Thoracic aorta (tissue), 2 donors: ENCODE results near the gene CYSRT1. TPM values are rescaled to one million over a fixed set of nuclear protein-coding genes. Genes with fewer than 3 reads are reported as not detected.
A peak's percentile ranks its signal among the peaks of the same experiment; 100 is the strongest.

Experiments
- ATAC-seq: fragments of 150-250 bp; one replicate; pipeline ENCODE4 v1.8.0; 2017; ENCODE audit warnings: low read depth; ENCODE audit not compliant: insufficient number of reproducible peaks, low FRiP score
- DNase-seq: peaks from one replicate; pipeline ENCODE4 v3.0.0-alpha.2; 2020; ENCODE audit warnings: low spot score
- H3K27ac ChIP-seq, 2 donors: fragments of 200-600 bp; sonication (generic); 1 replicate in 1 of 2; 2 replicates in 1 of 2; pipeline ENCODE4 v1.5.1; 2016; ENCODE audit warnings: mild to moderate bottlenecking in 2 of 2, moderate library complexity in 2 of 2
- H3K27me3 ChIP-seq: fragments of 200-600 bp; sonication (generic); replicated peaks from 2 replicates; pipeline ENCODE4 v1.6.0; 2016; ENCODE audit warnings: mild to moderate bottlenecking; ENCODE audit not compliant: insufficient read depth
- H3K36me3 ChIP-seq: fragments of 200-600 bp; sonication (generic); one replicate; pipeline ENCODE4 v1.5.1; 2016
- H3K4me1 ChIP-seq, 2 donors: fragments of 200-600 bp; sonication (generic); 1 replicate in 1 of 2; 2 replicates in 1 of 2; pipeline versions ENCODE4 v1.5.1 to v1.6.0; 2016; ENCODE audit warnings: low read depth in 2 of 2, mild to moderate bottlenecking in 1 of 2; ENCODE audit not compliant: control insufficient read depth in 1 of 2
- H3K4me3 ChIP-seq: fragments of 200-600 bp; sonication (generic); 2 replicates; pipeline ENCODE4 v1.5.1; 2016; ENCODE audit warnings: mild to moderate bottlenecking
- H3K9me3 ChIP-seq: fragments of 200-600 bp; sonication (generic); 2 replicates; pipeline ENCODE4 v1.5.1; 2016
- total RNA-seq, 2 donors: library from RNA; depleted of rRNA; stranded (reverse); fragments of >200 nt; gene quantifications; one replicate each; pipeline versions ENCODE4 v1.1.0 to v1.2.3, GENCODE V29; 2016
- TF ChIP-seq, protein P1 (sequence below): fragments of 200-600 bp; sonication (generic); IDR thresholded peaks from one replicate; pipeline ENCODE4 v1.5.1; 2019; ENCODE audit warnings: antibody characterized with exemption

The CYSRT1 gene
- total RNA-seq, 2 donors from 2014 or later = not detected

DNA sequence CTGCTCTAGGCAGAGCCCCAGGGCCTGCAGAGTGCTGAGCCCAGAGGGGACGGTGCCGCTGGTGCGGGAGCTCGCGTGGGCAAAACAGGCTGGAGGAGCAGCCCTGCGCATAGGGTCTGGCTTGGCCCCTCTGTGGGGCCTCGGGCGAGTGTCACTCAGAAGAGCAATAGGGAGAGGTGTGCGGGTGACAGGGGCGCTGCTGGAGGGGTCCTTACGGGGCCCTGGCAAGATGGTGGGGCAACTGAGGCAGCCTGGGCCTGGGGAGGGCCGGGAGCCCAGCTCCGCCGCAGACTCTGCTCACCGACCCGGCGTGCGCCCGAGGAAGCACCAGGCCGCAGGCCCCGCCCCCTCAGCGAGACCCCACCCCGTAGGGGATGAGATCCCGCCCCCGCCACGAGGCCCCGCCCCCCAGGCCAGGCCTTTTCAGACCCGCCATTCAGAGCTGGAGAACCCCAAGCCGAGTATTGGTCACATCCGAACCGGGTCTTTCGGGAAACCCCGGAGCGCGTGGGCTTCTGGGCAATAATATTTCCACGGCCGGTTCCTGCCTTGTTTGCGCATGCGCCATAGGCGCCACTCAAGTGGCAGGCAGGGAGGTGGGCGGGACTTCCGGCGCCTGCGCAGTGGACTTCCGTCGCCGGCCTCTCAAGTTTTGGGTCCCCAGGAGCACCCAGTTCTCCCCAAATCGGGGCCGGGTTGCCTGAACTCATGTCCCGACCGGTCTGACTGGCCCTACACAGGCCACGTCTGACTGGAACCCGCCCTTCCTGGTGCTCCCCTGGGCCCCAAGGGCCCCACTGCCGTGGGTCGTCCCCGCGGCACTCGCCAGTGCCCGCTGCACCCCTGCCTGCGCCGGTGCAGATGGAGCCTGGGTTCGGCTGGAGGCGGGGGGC, 1.6 kb upstream of the CYSRT1 start:
- peak; percentile 80 for ATAC-seq
- H3K4me1 ChIP-seq = peaks cover 7 to 19% of the 10 kb centered on the region in 2 donors

DNA sequence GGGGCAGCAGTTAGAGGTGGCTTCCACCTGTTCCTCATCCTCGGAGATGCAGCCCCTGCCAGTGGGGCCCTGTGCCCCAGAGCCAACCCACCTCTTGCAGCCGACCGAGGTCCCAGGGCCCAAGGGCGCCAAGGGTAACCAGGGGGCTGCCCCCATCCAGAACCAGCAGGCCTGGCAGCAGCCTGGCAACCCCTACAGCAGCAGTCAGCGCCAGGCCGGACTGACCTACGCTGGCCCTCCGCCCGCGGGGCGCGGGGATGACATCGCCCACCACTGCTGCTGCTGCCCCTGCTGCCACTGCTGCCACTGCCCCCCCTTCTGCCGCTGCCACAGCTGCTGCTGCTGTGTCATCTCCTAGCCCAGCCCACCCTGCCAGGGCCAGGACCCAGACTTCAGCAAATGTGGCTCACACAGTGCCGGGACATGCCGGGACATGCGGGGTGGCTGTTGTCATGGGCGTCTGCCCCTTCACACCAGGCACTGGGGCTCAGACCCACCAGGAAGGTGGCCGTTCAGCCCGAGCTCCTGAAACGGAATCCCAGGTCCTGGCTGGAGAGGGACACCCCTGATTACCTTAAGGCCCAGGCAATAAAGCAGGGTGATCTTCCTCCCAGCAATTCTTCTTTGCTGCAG, 841 bp downstream of the CYSRT1 start:
- Histone ChIP-seq H3K36me3 (no peaks in the 10 kb centered on the region), H3K27me3 (no peaks in the 10 kb centered on the region), H3K4me3 (no peak overlapping the region), H3K4me1 (peaks cover 7 to 19% of the 10 kb centered on the region in 2 donors), H3K9me3 (no peaks in the 10 kb centered on the region), H3K27ac (no peak overlapping the region)
- TF ChIP-seq, protein P1, sequence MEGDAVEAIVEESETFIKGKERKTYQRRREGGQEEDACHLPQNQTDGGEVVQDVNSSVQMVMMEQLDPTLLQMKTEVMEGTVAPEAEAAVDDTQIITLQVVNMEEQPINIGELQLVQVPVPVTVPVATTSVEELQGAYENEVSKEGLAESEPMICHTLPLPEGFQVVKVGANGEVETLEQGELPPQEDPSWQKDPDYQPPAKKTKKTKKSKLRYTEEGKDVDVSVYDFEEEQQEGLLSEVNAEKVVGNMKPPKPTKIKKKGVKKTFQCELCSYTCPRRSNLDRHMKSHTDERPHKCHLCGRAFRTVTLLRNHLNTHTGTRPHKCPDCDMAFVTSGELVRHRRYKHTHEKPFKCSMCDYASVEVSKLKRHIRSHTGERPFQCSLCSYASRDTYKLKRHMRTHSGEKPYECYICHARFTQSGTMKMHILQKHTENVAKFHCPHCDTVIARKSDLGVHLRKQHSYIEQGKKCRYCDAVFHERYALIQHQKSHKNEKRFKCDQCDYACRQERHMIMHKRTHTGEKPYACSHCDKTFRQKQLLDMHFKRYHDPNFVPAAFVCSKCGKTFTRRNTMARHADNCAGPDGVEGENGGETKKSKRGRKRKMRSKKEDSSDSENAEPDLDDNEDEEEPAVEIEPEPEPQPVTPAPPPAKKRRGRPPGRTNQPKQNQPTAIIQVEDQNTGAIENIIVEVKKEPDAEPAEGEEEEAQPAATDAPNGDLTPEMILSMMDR = no peak
- DNase-seq = no peak
- ATAC-seq = no peak

More for the DNA sequence above, 1.6 kb upstream of the CYSRT1 start:
- Histone ChIP-seq H3K27ac (peak overlapping the region; percentile 89 to 96), H3K9me3 (no peaks in the 10 kb centered on the region), H3K36me3 (no peaks in the 10 kb centered on the region), H3K4me3 (peak overlapping the region; percentile 83), H3K27me3 (no peaks in the 10 kb centered on the region)
- DNase-seq = peak; percentile 93
- TF ChIP-seq, protein P1 = no peak

DNA sequence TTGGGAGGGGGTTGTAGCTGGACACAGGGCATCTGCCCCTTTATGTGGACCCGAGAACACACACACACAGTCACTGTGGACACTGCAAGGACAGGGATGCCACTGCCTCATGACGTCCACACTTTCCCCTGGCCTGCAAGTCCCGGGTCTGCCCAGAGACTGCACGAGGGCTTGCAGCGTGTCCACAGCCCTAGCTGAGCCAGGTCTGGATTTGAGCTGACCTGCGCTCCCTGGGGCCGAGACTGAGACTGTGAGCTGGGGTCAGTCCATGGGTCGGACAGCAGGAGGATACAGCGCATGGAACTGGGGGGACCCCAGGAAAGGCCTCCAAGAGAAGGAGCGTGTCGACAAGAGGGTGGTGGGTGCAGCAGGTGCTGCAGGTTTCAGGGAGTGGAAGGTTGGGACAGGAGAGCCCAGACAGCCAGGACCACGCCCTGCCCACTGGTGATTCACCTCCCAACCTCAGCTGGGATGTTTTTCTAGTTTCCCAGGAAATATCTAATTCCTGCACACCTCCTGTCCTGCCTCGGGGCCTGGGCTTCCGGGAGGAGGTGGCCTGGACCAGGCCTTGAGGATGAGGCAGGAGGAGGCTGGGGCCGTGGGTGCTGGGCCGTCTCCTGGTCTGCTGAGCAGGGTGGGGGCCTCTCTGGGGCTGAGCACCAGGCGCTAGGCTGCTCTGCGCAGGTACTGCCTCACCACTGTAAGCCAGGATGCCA, 1.5 kb downstream of the CYSRT1 start:
- ATAC-seq (no peak), DNase-seq (no peak)
- Histone ChIP-seq H3K36me3 (no peaks in the 10 kb centered on the region), H3K9me3 (no peaks in the 10 kb centered on the region), H3K27me3 (no peaks in the 10 kb centered on the region), H3K27ac (no peak overlapping the region), H3K4me3 (no peak overlapping the region), H3K4me1 (peaks cover 7 to 18% of the 10 kb centered on the region in 2 donors)
- TF ChIP-seq, protein P1 = no peak

DNA sequence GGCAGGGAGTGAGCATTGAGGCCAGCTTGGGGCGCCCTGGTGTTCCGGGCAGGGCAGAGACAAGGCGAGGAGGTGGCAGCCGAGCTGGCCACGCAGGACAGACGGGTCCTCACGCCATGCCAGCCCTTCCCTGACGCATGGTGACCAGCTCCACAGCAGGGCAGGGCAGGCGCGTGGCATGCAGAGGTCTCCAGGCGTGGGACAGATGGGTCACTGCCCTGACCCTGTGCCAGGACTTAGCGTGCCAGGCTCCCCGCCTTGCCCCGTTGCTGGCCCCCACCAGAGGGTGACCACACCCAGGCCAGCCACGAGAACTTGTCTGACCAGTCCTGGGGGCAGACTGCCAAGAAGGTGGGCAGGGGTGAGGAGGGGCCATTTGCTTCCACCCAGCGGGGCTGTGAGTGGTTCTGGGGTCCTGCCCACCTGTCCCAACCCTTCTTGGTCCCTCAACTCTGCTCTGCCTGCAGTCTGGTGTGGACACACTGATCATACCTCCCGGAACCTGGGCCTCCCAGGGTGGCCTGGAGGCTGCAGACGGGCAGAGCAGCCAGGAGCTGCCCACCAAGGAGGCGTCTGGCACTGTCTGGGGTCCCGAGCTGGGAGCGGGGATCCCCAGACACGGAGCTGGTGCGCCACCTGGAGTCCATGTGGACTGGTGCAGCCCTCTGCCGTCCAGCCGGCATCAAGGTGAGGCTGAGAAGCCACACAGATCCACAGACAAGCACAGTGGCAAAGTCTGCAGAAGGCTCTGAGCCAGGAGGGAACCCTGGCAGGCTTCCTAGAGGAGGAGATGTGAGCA, 2.3 kb downstream of the CYSRT1 start, which contains the start of gene RNF224:
RNF224 (plus strand) TSS at position 449 of the 799 bp plus-strand sequence. CDS start 834 bp downstream, outside the sequence.
- H3K36me3 ChIP-seq = no peaks in the 10 kb centered on the region
- no peak within 1 kb of the TSS for H3K27ac ChIP-seq
- H3K4me1 ChIP-seq = peaks cover 7 to 15% of the 10 kb centered on the region in 2 donors
- DNase-seq (no peak), ATAC-seq (no peak)
- no peaks in the 10 kb centered on the region for H3K27me3 ChIP-seq
- TF ChIP-seq, protein P1 = peak; percentile 82
- no peaks in the 10 kb centered on the region for H3K9me3 ChIP-seq
- H3K4me3 ChIP-seq = no peak within 1 kb of the TSS
